Mesendoderm (in vitro differentiated cells): ENCODE results near the gene ANKZF1.

Experiments
- DNase-seq: peaks from one replicate; pipeline ENCODE4 v3.0.0; 2013
- H2AK5ac ChIP-seq: 2 replicates; pipeline ENCODE4 v1.6.1; 2013; ENCODE audit warnings: low read length, inconsistent platforms
- H2BK120ac ChIP-seq: 2 replicates; pipeline ENCODE4 v1.6.1; 2013; ENCODE audit warnings: low read depth, mild to moderate bottlenecking, low read length, moderate library complexity, mixed read lengths
- H2BK15ac ChIP-seq: replicated peaks from 2 replicates; pipeline ENCODE4 v1.6.1; 2013; ENCODE audit warnings: low read depth, mild to moderate bottlenecking, moderate library complexity
- H2BK5ac ChIP-seq: 2 replicates; pipeline ENCODE4 v1.6.1; 2013; ENCODE audit warnings: low read length, inconsistent platforms
- H3K18ac ChIP-seq: 2 replicates; pipeline ENCODE4 v1.6.1; 2013; ENCODE audit warnings: mild to moderate bottlenecking, low read length, mixed read lengths
- H3K23ac ChIP-seq: one replicate; pipeline ENCODE4 v1.6.1; 2013; ENCODE audit warnings: low read length
- H3K27ac ChIP-seq: 2 replicates; pipeline ENCODE4 v1.5.1; 2013; ENCODE audit warnings: low read depth, mild to moderate bottlenecking, inconsistent platforms, low read length, moderate library complexity
- H3K27me3 ChIP-seq: 2 replicates; pipeline ENCODE4 v1.6.1; 2013; ENCODE audit warnings: low read length, control low read depth, mild to moderate bottlenecking, inconsistent platforms; ENCODE audit not compliant: insufficient read depth, poor library complexity
- H3K36me3 ChIP-seq: 2 replicates; pipeline ENCODE4 v1.6.1; 2013; ENCODE audit warnings: low read length, inconsistent platforms; ENCODE audit not compliant: control insufficient read depth, insufficient read depth
- H3K4ac ChIP-seq: one replicate; pipeline ENCODE4 v1.6.1; 2013; ENCODE audit warnings: low read depth, mild to moderate bottlenecking, low read length, moderate library complexity
- H3K4me1 ChIP-seq: 2 replicates; pipeline ENCODE4 v1.6.1; 2013; ENCODE audit warnings: low read depth, low read length, inconsistent platforms; ENCODE audit not compliant: control insufficient read depth
- H3K4me2 ChIP-seq: 2 replicates; pipeline ENCODE4 v1.6.1; 2013; ENCODE audit warnings: low read length
- H3K4me3 ChIP-seq: 2 replicates; pipeline ENCODE4 v1.5.1; 2013; ENCODE audit warnings: mild to moderate bottlenecking, low read length
- H3K56ac ChIP-seq: one replicate; pipeline ENCODE4 v1.6.1; 2013; ENCODE audit warnings: low read length
- H3K79me1 ChIP-seq: 2 replicates; pipeline ENCODE4 v1.6.1; 2013; ENCODE audit warnings: low read length, inconsistent platforms
- H3K79me2 ChIP-seq: 2 replicates; pipeline ENCODE4 v1.6.1; 2013; ENCODE audit warnings: mild to moderate bottlenecking, low read length; ENCODE audit not compliant: control insufficient read depth, insufficient read depth
- H3K9ac ChIP-seq: 2 replicates; pipeline ENCODE4 v1.6.1; 2013; ENCODE audit warnings: low read length, inconsistent platforms
- H4K5ac ChIP-seq: one replicate; pipeline ENCODE4 v1.6.1; 2013; ENCODE audit warnings: low read length
- H4K8ac ChIP-seq: one replicate; pipeline ENCODE4 v1.6.1; 2013; ENCODE audit warnings: low read depth, mild to moderate bottlenecking, control low read depth, low read length, moderate library complexity
- WGBS: extraction: QIAGEN DNeasy Blood & Tissue Kit; methylation state at CpG from one replicate; pipeline ENCODE4 v1.1.7; 2013; ENCODE audit warnings: low lambda C conversion rate, missing lambda C conversion rate; ENCODE audit not compliant: insufficient coverage; ENCODE audit errors: extremely low coverage; 5-methylcytosine and 5-hydroxymethylcytosine counted together

Gene ANKZF1

GRCh38 chr2:219261024-219261855 lies 31.6 kb downstream of the ANKZF1 start:
- Histone ChIP-seq H3K4me3 (no peak overlapping the region), H3K27me3 (peaks cover under 1% of the 10 kb centered on the region), H3K79me2 (no peaks in the 10 kb centered on the region), H3K36me3 (no peaks in the 10 kb centered on the region), H2AK5ac (no peak overlapping the region), H4K8ac (no peak overlapping the region), H3K9ac (no peak overlapping the region), H3K4ac (no peak overlapping the region), H3K4me1 (no peaks in the 10 kb centered on the region), H2BK120ac (no peak overlapping the region), H2BK5ac (no peak overlapping the region), H3K56ac (no peak overlapping the region), H3K23ac (no peak overlapping the region), H3K18ac (no peak overlapping the region), H4K5ac (no peak overlapping the region), H3K4me2 (no peak overlapping the region), H2BK15ac (no peak overlapping the region), H3K27ac (no peak overlapping the region), H3K79me1 (no peaks in the 10 kb centered on the region)
- no CpG with 5 or more reads among the region's 5 CpGs for WGBS
- DNase-seq, result no peak

GRCh38 chr2:219266232-219266631 lies 36.6 kb downstream of the ANKZF1 start:
- H3K36me3 ChIP-seq, result no peaks in the 10 kb centered on the region
- no peak overlapping the region for H3K23ac ChIP-seq
- no peaks in the 10 kb centered on the region for H3K4me1 ChIP-seq
- H3K79me1 ChIP-seq, result no peaks in the 10 kb centered on the region
- H4K8ac ChIP-seq, result no peak overlapping the region
- H3K27me3 ChIP-seq, result no peaks in the 10 kb centered on the region
- no peak overlapping the region for H2AK5ac ChIP-seq
- no peaks in the 10 kb centered on the region for H3K79me2 ChIP-seq
- H3K9ac ChIP-seq, result no peak overlapping the region
- no peak overlapping the region for H3K4me2 ChIP-seq
- H2BK120ac ChIP-seq, result no peak overlapping the region
- no peak overlapping the region for H2BK15ac ChIP-seq
- H3K4me3 ChIP-seq, result no peak overlapping the region
- H3K4ac ChIP-seq, result no peak overlapping the region
- DNase-seq, result no peak
- H4K5ac ChIP-seq, result no peak overlapping the region
- H3K18ac ChIP-seq, result no peak overlapping the region
- no peak overlapping the region for H3K27ac ChIP-seq
- H3K56ac ChIP-seq, result no peak overlapping the region
- WGBS, result no CpG with 5 or more reads among the region's 5 CpGs
- H2BK5ac ChIP-seq, result no peak overlapping the region

GRCh38 chr2:219266886-219267285 lies 37.3 kb downstream of the ANKZF1 start:
- Histone ChIP-seq H3K36me3 (no peaks in the 10 kb centered on the region), H3K4me2 (no peak overlapping the region), H2BK5ac (no peak overlapping the region), H3K27me3 (no peaks in the 10 kb centered on the region), H3K9ac (no peak overlapping the region), H3K4me3 (no peak overlapping the region), H3K4ac (no peak overlapping the region), H3K23ac (peak overlapping the region; percentile 99), H3K18ac (no peak overlapping the region), H3K56ac (no peak overlapping the region), H2AK5ac (no peak overlapping the region), H4K8ac (no peak overlapping the region), H2BK15ac (no peak overlapping the region), H3K4me1 (no peaks in the 10 kb centered on the region), H3K27ac (no peak overlapping the region), H3K79me1 (no peaks in the 10 kb centered on the region), H4K5ac (no peak overlapping the region), H2BK120ac (no peak overlapping the region), H3K79me2 (no peaks in the 10 kb centered on the region)
- no CpG with 5 or more reads among the region's 1 CpG for WGBS
- no peak for DNase-seq

GRCh38 chr2:219268294-219268693 lies 38.7 kb downstream of the ANKZF1 start:
- no peaks in the 10 kb centered on the region for H3K27me3 ChIP-seq
- no peaks in the 10 kb centered on the region for H3K36me3 ChIP-seq
- no peak overlapping the region for H3K56ac ChIP-seq
- no peak overlapping the region for H2BK15ac ChIP-seq
- H3K9ac ChIP-seq, result no peak overlapping the region
- no peak overlapping the region for H2BK5ac ChIP-seq
- no CpG with 5 or more reads among the region's 2 CpGs for WGBS
- H2AK5ac ChIP-seq, result no peak overlapping the region
- no peak overlapping the region for H4K5ac ChIP-seq
- H3K4ac ChIP-seq, result no peak overlapping the region
- H2BK120ac ChIP-seq, result no peak overlapping the region
- no peak overlapping the region for H3K4me2 ChIP-seq
- no peak overlapping the region for H3K23ac ChIP-seq
- no peak overlapping the region for H4K8ac ChIP-seq
- no peaks in the 10 kb centered on the region for H3K4me1 ChIP-seq
- DNase-seq, result no peak
- no peak overlapping the region for H3K27ac ChIP-seq
- no peak overlapping the region for H3K4me3 ChIP-seq
- H3K79me2 ChIP-seq, result no peaks in the 10 kb centered on the region
- H3K18ac ChIP-seq, result no peak overlapping the region
- H3K79me1 ChIP-seq, result no peaks in the 10 kb centered on the region

- no peak for DNase-seq
Observed at GRCh38 chr2:219269362-219270054, 39.9 kb downstream of the ANKZF1 start.

More at GRCh38 chr2:219269362-219270054, 39.9 kb downstream of the ANKZF1 start:
- Histone ChIP-seq H3K27ac (no peak overlapping the region), H4K8ac (no peak overlapping the region), H3K4me1 (peaks cover 2% of the 10 kb centered on the region), H3K4ac (no peak overlapping the region), H3K36me3 (no peaks in the 10 kb centered on the region), H3K9ac (no peak overlapping the region), H3K79me2 (no peaks in the 10 kb centered on the region), H3K4me2 (no peak overlapping the region), H3K4me3 (no peak overlapping the region), H2BK5ac (no peak overlapping the region), H3K23ac (no peak overlapping the region), H3K27me3 (no peaks in the 10 kb centered on the region), H2BK120ac (no peak overlapping the region), H2AK5ac (no peak overlapping the region), H3K56ac (no peak overlapping the region), H2BK15ac (no peak overlapping the region), H4K5ac (no peak overlapping the region), H3K18ac (no peak overlapping the region), H3K79me1 (no peaks in the 10 kb centered on the region)
- no CpG with 5 or more reads among the region's 8 CpGs for WGBS
